Activated T-cell treated with anti-CD3 and anti-CD28 coated beads, Interleukin-2, amount 50 U/mL, for 4 hours (primary cell): Measurements from ENCODE around the gene TSEN34. TPM values are rescaled to one million over a fixed set of nuclear protein-coding genes. Genes with fewer than 3 reads are reported as not detected.
"Not testable (repeated sequence)": the region's sequence is repeated elsewhere in the genome, so short reads cannot be mapped to it uniquely, and the experiment has no call there.

Source experiments
- ATAC-seq, 2 donors: fragments of 200-7000 bp; cut with Tn5 transposase; one replicate each; pipeline ENCODE4 v1.10.0; 2021
- DNase-seq: peaks from one replicate; pipeline ENCODE4 v3.0.0-alpha.2; 2020
- H3K27me3 Mint-ChIP-seq: one replicate; pipeline ENCODE4 v1.8.0; 2021; ENCODE audit warnings: low read depth, mixed read lengths
- H3K36me3 Mint-ChIP-seq: one replicate; pipeline ENCODE4 v1.8.0; 2022; ENCODE audit warnings: mixed read lengths; ENCODE audit not compliant: insufficient read depth
- H3K4me1 Mint-ChIP-seq: one replicate; pipeline ENCODE4 v1.8.0; 2021; ENCODE audit warnings: low read depth, mixed read lengths
- H3K4me3 Mint-ChIP-seq: one replicate; pipeline ENCODE4 v1.8.0; 2021; ENCODE audit warnings: mild to moderate bottlenecking, moderate library complexity, mixed read lengths
- H3K9me3 Mint-ChIP-seq: one replicate; pipeline ENCODE4 v1.8.0; 2021; ENCODE audit warnings: mixed read lengths
- total RNA-seq, 3 donors: library from RNA; stranded (reverse); gene quantifications; one replicate each; pipeline ENCODE4 v1.2.1, GENCODE V29; 2021

TSEN34 gene
- total RNA-seq, 3 donors from 2014 or later: 22.7 to 29.1 (median 25.9) TPM

- not testable (repeated sequence) for ATAC-seq, H3K36me3 Mint-ChIP-seq, H3K4me1 Mint-ChIP-seq, DNase-seq, H3K9me3 Mint-ChIP-seq, H3K4me3 Mint-ChIP-seq
- peaks cover 12% of the 10 kb centered on the region for H3K27me3 Mint-ChIP-seq
Measured at GRCh38 chr19:54219702-54220101, 28.6 kb downstream of the TSEN34 start.

- peaks cover 12% of the 10 kb centered on the region for H3K27me3 Mint-ChIP-seq
- not testable (repeated sequence) for H3K4me1 Mint-ChIP-seq, DNase-seq, H3K4me3 Mint-ChIP-seq, H3K36me3 Mint-ChIP-seq, H3K9me3 Mint-ChIP-seq
- peak in 1 of 2 donors; percentile 14 for ATAC-seq
Measured at GRCh38 chr19:54221947-54222346, 30.8 kb downstream of the TSEN34 start.

GRCh38 chr19:54222474-54223276 is 31.6 kb downstream of the TSEN34 start, which contains the start of gene LILRB3:
Gene LILRB3 (minus strand): TSS chr19:54223007. CDS start chr19:54222976, 31 bp downstream.
- peaks cover 12% of the 10 kb centered on the region for H3K27me3 Mint-ChIP-seq
- H3K4me1 Mint-ChIP-seq, H3K4me3 Mint-ChIP-seq, H3K36me3 Mint-ChIP-seq, DNase-seq, H3K9me3 Mint-ChIP-seq: not testable (repeated sequence)
- ATAC-seq: peak in 1 of 2 donors; percentile 24

GRCh38 chr19:54223277-54223936 is 32.3 kb downstream of the TSEN34 start:
- not testable (repeated sequence) for H3K4me3 Mint-ChIP-seq, H3K9me3 Mint-ChIP-seq, DNase-seq, H3K36me3 Mint-ChIP-seq, H3K4me1 Mint-ChIP-seq
- H3K27me3 Mint-ChIP-seq: peaks cover 12% of the 10 kb centered on the region
- ATAC-seq: peak in 1 of 2 donors; percentile 17

GRCh38 chr19:54223937-54224281 is 32.8 kb downstream of the TSEN34 start:
- not testable (repeated sequence) for H3K36me3 Mint-ChIP-seq, DNase-seq, H3K9me3 Mint-ChIP-seq, H3K4me1 Mint-ChIP-seq, ATAC-seq, H3K4me3 Mint-ChIP-seq
- peaks cover 12% of the 10 kb centered on the region for H3K27me3 Mint-ChIP-seq

GRCh38 chr19:54224619-54225018 is 33.5 kb downstream of the TSEN34 start:
- H3K27me3 Mint-ChIP-seq: peaks cover 15% of the 10 kb centered on the region

GRCh38 chr19:54229146-54229545 is 38.0 kb downstream of the TSEN34 start:
- Mint-ChIP-seq H3K4me3 (no peak overlapping the region), H3K9me3 (no peaks in the 10 kb centered on the region), H3K4me1 (peaks cover 6% of the 10 kb centered on the region), H3K36me3 (no peaks in the 10 kb centered on the region), H3K27me3 (peaks cover 11% of the 10 kb centered on the region)
- DNase-seq (no peak), ATAC-seq (no peak)

More at GRCh38 chr19:54224619-54225018, 33.5 kb downstream of the TSEN34 start:
- not testable (repeated sequence) for H3K4me1 Mint-ChIP-seq, DNase-seq, H3K9me3 Mint-ChIP-seq, H3K36me3 Mint-ChIP-seq, H3K4me3 Mint-ChIP-seq, ATAC-seq

GRCh38 chr19:54230031-54230430 is 38.9 kb downstream of the TSEN34 start:
- Mint-ChIP-seq H3K9me3 (no peaks in the 10 kb centered on the region), H3K4me3 (no peak overlapping the region), H3K27me3 (peaks cover 11% of the 10 kb centered on the region), H3K4me1 (peaks cover 8% of the 10 kb centered on the region), H3K36me3 (no peaks in the 10 kb centered on the region)
- ATAC-seq: no peak
- DNase-seq: no peak

- peaks cover 11% of the 10 kb centered on the region for H3K27me3 Mint-ChIP-seq
- H3K9me3 Mint-ChIP-seq: no peaks in the 10 kb centered on the region
- H3K36me3 Mint-ChIP-seq: no peaks in the 10 kb centered on the region
- H3K4me1 Mint-ChIP-seq: peaks cover 8% of the 10 kb centered on the region
- no peak overlapping the region for H3K4me3 Mint-ChIP-seq
- DNase-seq: peak; percentile 87
- peak; percentile 96 to 98 for ATAC-seq
Measured at GRCh38 chr19:54231077-54231931, 40.2 kb downstream of the TSEN34 start.

- H3K4me3 Mint-ChIP-seq: no peak overlapping the region
- ATAC-seq: no peak
- H3K9me3 Mint-ChIP-seq: no peaks in the 10 kb centered on the region
- H3K27me3 Mint-ChIP-seq: peaks cover 11% of the 10 kb centered on the region
- H3K4me1 Mint-ChIP-seq: peaks cover 8% of the 10 kb centered on the region
- no peaks in the 10 kb centered on the region for H3K36me3 Mint-ChIP-seq
- no peak for DNase-seq
Measured at GRCh38 chr19:54233941-54234340, 42.8 kb downstream of the TSEN34 start.

GRCh38 chr19:54239491-54240371 is 48.6 kb downstream of the TSEN34 start:
- not testable (repeated sequence) for H3K4me3 Mint-ChIP-seq, DNase-seq, H3K36me3 Mint-ChIP-seq, H3K4me1 Mint-ChIP-seq, H3K9me3 Mint-ChIP-seq
- ATAC-seq: peak in 1 of 2 donors; percentile 30
- H3K27me3 Mint-ChIP-seq: peaks cover 14% of the 10 kb centered on the region

- not testable (repeated sequence) for DNase-seq, H3K4me1 Mint-ChIP-seq, H3K4me3 Mint-ChIP-seq, ATAC-seq, H3K36me3 Mint-ChIP-seq, H3K9me3 Mint-ChIP-seq
- H3K27me3 Mint-ChIP-seq: peaks cover 14% of the 10 kb centered on the region
Measured at GRCh38 chr19:54240372-54241336, 49.5 kb downstream of the TSEN34 start.

- H3K9me3 Mint-ChIP-seq, ATAC-seq, H3K36me3 Mint-ChIP-seq, H3K4me1 Mint-ChIP-seq, DNase-seq, H3K4me3 Mint-ChIP-seq: not testable (repeated sequence)
- peaks cover 14% of the 10 kb centered on the region for H3K27me3 Mint-ChIP-seq
Measured at GRCh38 chr19:54242234-54242633, 51.1 kb downstream of the TSEN34 start.
